ENCODE data around the gene ATP13A4. TPM values are rescaled to one million over a fixed set of nuclear protein-coding genes. Genes with fewer than 3 reads are reported as not detected.

The ATP13A4 gene
- total RNA-seq, 4 donors from 2014 or later: under 0.01 to 0.63 (median 0.28) TPM

GRCh38 chr3:193515966-193516365, 38.7 kb downstream of the ATP13A4 start:
- 54% methylated on average over 2 of the region's 2 CpGs for WGBS
- no peaks in the 10 kb centered on the region for H3K36me3 ChIP-seq
- DNase-seq (ENCODE audit: extremely low spot score): no peak

DNA sequence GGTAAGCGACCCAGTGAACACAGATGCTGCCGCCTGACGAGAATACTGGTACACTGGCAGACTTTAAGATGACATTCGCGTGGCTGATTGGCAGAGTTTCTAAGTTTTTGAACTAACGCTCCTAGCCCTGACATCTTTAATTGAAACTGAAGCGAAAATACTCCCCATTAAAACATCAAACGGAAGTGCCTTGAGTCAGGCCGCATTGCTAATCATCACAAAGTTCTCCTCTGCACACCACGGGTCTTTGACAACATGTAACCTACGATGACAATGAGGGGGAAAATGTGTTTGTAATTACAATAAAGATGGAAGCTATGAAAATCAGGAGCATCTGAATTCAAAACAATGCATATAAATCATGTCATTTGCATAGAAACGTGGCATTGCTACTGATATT, 44.5 kb downstream of the ATP13A4 start:
- H3K9me3 ChIP-seq: no peaks in the 10 kb centered on the region
- no peak overlapping the region for H3K4me3 ChIP-seq
- intact Hi-C loops (cut with DNase I): no loop called here
- no peaks in the 10 kb centered on the region for H3K36me3 ChIP-seq
- no peaks in the 10 kb centered on the region for H3K4me1 ChIP-seq
- 78% methylated on average over 12 of the region's 12 CpGs for WGBS
- H3K27ac ChIP-seq (replicated peaks in 1 of 4): no peak overlapping the region
- TF ChIP-seq EP300 (IDR thresholded peaks at IDR 0.05) (no peak), POLR2AphosphoS5 (IDR thresholded peaks at IDR 0.05) (no peak), POLR2A (IDR thresholded peaks at IDR 0.05; ENCODE audit: low read depth) (no peak), CTCF (IDR thresholded peaks at IDR 0.05) (no peak)
- no peak for DNase-seq (ENCODE audit: extremely low spot score)
- H3K27me3 ChIP-seq: no peaks in the 10 kb centered on the region

More at GRCh38 chr3:193515966-193516365, 38.7 kb downstream of the ATP13A4 start:
- H3K4me1 ChIP-seq: no peaks in the 10 kb centered on the region
- H3K27ac ChIP-seq (replicated peaks in 1 of 4): no peak overlapping the region
- no peaks in the 10 kb centered on the region for H3K9me3 ChIP-seq
- intact Hi-C loops (cut with DNase I): no loop called here
- H3K4me3 ChIP-seq: no peak overlapping the region
- TF ChIP-seq CTCF (IDR thresholded peaks at IDR 0.05) (no peak), EP300 (IDR thresholded peaks at IDR 0.05) (no peak), POLR2AphosphoS5 (IDR thresholded peaks at IDR 0.05) (no peak), POLR2A (IDR thresholded peaks at IDR 0.05; ENCODE audit: low read depth) (no peak)
- H3K27me3 ChIP-seq: no peaks in the 10 kb centered on the region

- Histone ChIP-seq H3K27ac (replicated peaks in 1 of 4) (no peak overlapping the region), H3K36me3 (no peaks in the 10 kb centered on the region), H3K4me3 (no peak overlapping the region), H3K4me1 (no peaks in the 10 kb centered on the region), H3K9me3 (no peaks in the 10 kb centered on the region), H3K27me3 (no peaks in the 10 kb centered on the region)
- TF ChIP-seq POLR2A (IDR thresholded peaks at IDR 0.05; ENCODE audit: low read depth): no peak
- TF ChIP-seq POLR2AphosphoS5 (IDR thresholded peaks at IDR 0.05): no peak
- no peak for TF ChIP-seq CTCF (IDR thresholded peaks at IDR 0.05)
- intact Hi-C loops (cut with DNase I): no loop called here
- no peak for DNase-seq (ENCODE audit: extremely low spot score)
- 55% methylated on average over 4 of the region's 4 CpGs for WGBS
These were observed 45.4 kb downstream of the ATP13A4 start for GRCh38 chr3:193509103-193509965.

DNA sequence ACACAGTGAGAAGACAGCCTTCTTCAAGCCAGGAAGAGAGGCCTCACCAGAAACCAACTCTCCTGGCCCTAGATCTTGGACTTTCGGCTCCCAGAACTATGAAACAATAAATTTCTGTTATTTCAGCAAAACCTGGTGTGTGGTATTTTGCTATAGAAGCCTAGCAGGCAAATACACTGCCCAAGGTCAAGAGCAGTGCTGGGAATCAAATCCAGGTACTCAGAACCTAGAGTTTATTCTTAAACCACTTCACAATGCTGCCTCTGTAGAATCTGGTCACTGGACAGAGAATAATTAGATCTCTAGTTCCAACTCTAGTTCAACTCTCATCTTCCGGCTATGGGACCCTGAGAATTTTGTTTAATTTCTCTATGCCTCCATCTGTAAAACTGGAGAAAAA, 46.6 kb downstream of the ATP13A4 start:
- Histone ChIP-seq H3K9me3 (no peaks in the 10 kb centered on the region), H3K27ac (replicated peaks in 1 of 4) (no peak overlapping the region), H3K36me3 (no peaks in the 10 kb centered on the region), H3K4me1 (no peaks in the 10 kb centered on the region), H3K27me3 (no peaks in the 10 kb centered on the region), H3K4me3 (no peak overlapping the region)
- DNase-seq (ENCODE audit: extremely low spot score): no peak
- intact Hi-C loops (cut with DNase I): no loop called here
- TF ChIP-seq EP300 (IDR thresholded peaks at IDR 0.05) (no peak), POLR2A (IDR thresholded peaks at IDR 0.05; ENCODE audit: low read depth) (no peak), POLR2AphosphoS5 (IDR thresholded peaks at IDR 0.05) (no peak), CTCF (IDR thresholded peaks at IDR 0.05) (no peak)
- 97% methylated on average over 2 of the region's 2 CpGs for WGBS
